ENCODE measurements around the gene CBFA2T2. TPM values are rescaled to one million over a fixed set of nuclear protein-coding genes. Genes with fewer than 3 reads are reported as not detected.

The CBFA2T2 gene
- total RNA-seq, 2 donors from 2014 or later, result 9.8 to 10.4 TPM

- DNase-seq (ENCODE audit: low spot score), result peak; percentile 96
- TF ChIP-seq CTCF (IDR thresholded peaks at IDR 0.05), result peak; percentile 26 to 69
- Histone ChIP-seq H3K4me3 (peak within 1 kb of the TSS; percentile 17 to 47), H3K36me3 (no peaks in the 10 kb centered on the region), H3K27me3 (no peaks in the 10 kb centered on the region), H3K9me3 (no peaks in the 10 kb centered on the region), H3K27ac (peak within 1 kb of the TSS in 1 of 2 donors; percentile 53), H3K4me1 (peaks cover 0 to 40% of the 10 kb centered on the region in 2 donors)
Measured at GRCh38 chr20:33686100-33686983, 196.4 kb downstream of the CBFA2T2 start, which contains the start of gene E2F1. E2F1 (minus strand) TSS chr20:33686385; CDS start chr20:33686264, 121 bp downstream.

GRCh38 chr20:33686984-33687366 is 197.1 kb downstream of the CBFA2T2 start:
- Histone ChIP-seq H3K4me3 (peak overlapping the region in 1 of 2 donors; percentile 43), H3K27me3 (no peaks in the 10 kb centered on the region)

GRCh38 chr20:33687370-33687915 is 197.5 kb downstream of the CBFA2T2 start:
- TF ChIP-seq CTCF (IDR thresholded peaks at IDR 0.05), result no peak
- H3K9me3 ChIP-seq, result no peaks in the 10 kb centered on the region
- no peak overlapping the region for H3K27ac ChIP-seq
- H3K4me1 ChIP-seq, result peaks cover 0 to 40% of the 10 kb centered on the region in 2 donors
- H3K36me3 ChIP-seq, result no peaks in the 10 kb centered on the region
- no peak for DNase-seq (ENCODE audit: low spot score)
- H3K27me3 ChIP-seq, result no peaks in the 10 kb centered on the region
- no peak overlapping the region for H3K4me3 ChIP-seq

More at GRCh38 chr20:33686984-33687366, 197.1 kb downstream of the CBFA2T2 start:
- no peak for DNase-seq (ENCODE audit: low spot score)
- Histone ChIP-seq H3K36me3 (no peaks in the 10 kb centered on the region), H3K4me1 (peaks cover 0 to 40% of the 10 kb centered on the region in 2 donors), H3K27ac (peak overlapping the region in 1 of 2 donors; percentile 53), H3K9me3 (no peaks in the 10 kb centered on the region)
- TF ChIP-seq CTCF (IDR thresholded peaks at IDR 0.05), result no peak

GRCh38 chr20:33687993-33688937 is 198.4 kb downstream of the CBFA2T2 start:
- TF ChIP-seq CTCF (IDR thresholded peaks at IDR 0.05), result no peak
- Histone ChIP-seq H3K27me3 (no peaks in the 10 kb centered on the region), H3K4me1 (peaks cover 0 to 40% of the 10 kb centered on the region in 2 donors), H3K4me3 (no peak overlapping the region), H3K36me3 (no peaks in the 10 kb centered on the region), H3K27ac (no peak overlapping the region), H3K9me3 (no peaks in the 10 kb centered on the region)
- no peak for DNase-seq (ENCODE audit: low spot score)

- no peak overlapping the region for H3K27ac ChIP-seq
- H3K9me3 ChIP-seq, result no peaks in the 10 kb centered on the region
- H3K4me1 ChIP-seq, result peaks cover 0 to 44% of the 10 kb centered on the region in 2 donors
- no peak for DNase-seq (ENCODE audit: low spot score)
- no peaks in the 10 kb centered on the region for H3K36me3 ChIP-seq
- TF ChIP-seq CTCF (IDR thresholded peaks at IDR 0.05), result no peak
- H3K4me3 ChIP-seq, result no peak overlapping the region
- no peaks in the 10 kb centered on the region for H3K27me3 ChIP-seq
Measured at GRCh38 chr20:33688938-33689424, 199.1 kb downstream of the CBFA2T2 start.

All from right atrium auricular region (tissue), 2 donors.